Measurements from ENCODE around the gene CACUL1.

DNA sequence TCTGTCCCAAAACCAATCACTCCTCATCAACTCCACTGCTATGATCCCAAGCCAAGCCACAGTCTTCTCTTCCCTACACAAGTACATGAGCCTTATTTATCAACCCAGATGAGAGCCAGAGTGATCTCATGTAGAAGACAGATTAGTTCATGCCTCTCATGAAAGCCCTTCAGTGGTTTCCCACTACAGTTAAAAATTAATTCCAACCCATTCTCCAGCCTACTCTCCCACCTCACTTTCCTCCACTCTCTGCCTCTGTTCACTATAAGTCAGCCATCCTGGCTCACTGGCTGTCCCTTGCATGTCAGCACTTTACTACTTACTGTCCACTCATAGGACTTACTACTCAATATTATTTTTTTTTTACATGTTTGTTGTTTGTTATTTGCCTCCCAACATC is 67.3 kb downstream of the CACUL1 start:
- TF ChIP-seq, protein P1, sequence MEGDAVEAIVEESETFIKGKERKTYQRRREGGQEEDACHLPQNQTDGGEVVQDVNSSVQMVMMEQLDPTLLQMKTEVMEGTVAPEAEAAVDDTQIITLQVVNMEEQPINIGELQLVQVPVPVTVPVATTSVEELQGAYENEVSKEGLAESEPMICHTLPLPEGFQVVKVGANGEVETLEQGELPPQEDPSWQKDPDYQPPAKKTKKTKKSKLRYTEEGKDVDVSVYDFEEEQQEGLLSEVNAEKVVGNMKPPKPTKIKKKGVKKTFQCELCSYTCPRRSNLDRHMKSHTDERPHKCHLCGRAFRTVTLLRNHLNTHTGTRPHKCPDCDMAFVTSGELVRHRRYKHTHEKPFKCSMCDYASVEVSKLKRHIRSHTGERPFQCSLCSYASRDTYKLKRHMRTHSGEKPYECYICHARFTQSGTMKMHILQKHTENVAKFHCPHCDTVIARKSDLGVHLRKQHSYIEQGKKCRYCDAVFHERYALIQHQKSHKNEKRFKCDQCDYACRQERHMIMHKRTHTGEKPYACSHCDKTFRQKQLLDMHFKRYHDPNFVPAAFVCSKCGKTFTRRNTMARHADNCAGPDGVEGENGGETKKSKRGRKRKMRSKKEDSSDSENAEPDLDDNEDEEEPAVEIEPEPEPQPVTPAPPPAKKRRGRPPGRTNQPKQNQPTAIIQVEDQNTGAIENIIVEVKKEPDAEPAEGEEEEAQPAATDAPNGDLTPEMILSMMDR (conservative IDR thresholded peaks at IDR 0.05; ENCODE audit: low read depth, low read length), result no peak
- no peak for TF ChIP-seq EZH2 (IDR thresholded peaks at IDR 0.05; ENCODE audit: borderline replicate concordance, low read depth, low read length, poor library complexity, severe bottlenecking)

Measured in A673 (cell line).